Stimulated activated CD8-positive, alpha-beta memory T cell treated with anti-CD3 and anti-CD28 coated beads, Interleukin-4, amount 100 ng/mL, for 24 hours (primary cell): Measurements from ENCODE around the gene CFAP97.
"Not testable (repeated sequence)": the region's sequence is repeated elsewhere in the genome, so short reads cannot be mapped to it uniquely, and the experiment has no call there.

ENCODE experiments used
- DNase-seq: peaks from one replicate; pipeline ENCODE4 v3.0.0-alpha.2; 2020; ENCODE audit warnings: low read depth

The CFAP97 gene

GRCh38 chr4:185222598-185222997 lies 18.8 kb upstream of the CFAP97 start:
- DNase-seq, result no peak

DNA sequence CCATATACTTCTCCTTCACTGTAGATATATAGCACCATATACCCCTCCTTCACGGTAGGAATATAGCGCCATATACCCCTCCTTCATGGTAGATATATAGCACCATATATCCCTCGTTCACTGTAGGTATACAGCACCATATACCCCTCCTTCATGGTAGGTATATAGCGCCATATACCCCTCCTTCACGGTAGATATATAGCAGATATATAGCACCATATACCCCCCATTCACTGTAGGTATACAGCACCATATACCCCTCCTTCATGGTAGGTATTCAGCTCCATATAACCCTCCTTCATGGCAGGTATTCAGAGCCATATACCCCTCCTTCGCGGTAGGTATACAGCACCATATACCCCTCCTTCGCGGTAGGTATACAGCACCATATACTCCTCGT lies 18.1 kb upstream of the CFAP97 start:
- no peak for DNase-seq

GRCh38 chr4:185221491-185221890 lies 17.7 kb upstream of the CFAP97 start:
- no peak for DNase-seq

DNA sequence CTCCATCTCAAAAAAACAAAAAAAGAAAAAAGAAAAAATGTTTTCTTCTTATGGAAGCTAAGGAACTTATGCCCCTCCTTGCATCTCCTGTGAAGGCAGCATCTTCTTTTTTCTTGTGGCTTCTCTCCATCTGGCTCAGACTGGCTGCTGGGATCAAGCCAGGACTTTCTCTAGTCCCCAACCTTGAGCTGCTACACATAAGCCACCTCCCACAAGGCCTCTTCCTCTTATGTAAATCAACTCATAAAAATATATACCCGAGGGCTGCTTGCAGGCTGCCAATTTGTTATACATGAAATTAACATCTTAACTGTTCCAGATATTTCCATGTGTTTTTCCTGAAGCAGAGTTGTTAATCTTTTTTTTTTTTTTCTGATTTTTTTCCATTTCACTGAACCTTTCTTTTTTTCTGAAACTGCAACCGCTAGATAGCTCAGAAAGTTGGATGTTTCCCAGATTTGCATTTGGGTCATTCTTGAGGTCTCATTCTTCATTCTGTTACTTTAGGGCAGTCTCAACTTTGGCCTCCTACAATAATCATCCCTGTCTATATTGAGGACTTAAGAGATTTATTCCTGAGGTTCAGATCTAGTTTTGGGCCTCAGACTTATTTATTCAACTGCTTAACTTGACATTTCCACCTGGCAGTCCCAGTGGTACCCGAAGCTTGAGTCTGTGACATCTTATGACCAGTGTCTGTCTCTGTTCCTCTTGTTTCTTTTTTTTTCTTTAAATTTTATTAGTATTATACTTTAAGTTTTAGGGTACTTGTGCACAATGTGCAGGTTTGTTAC lies 15.9 kb upstream of the CFAP97 start:
- no peak for DNase-seq

DNA sequence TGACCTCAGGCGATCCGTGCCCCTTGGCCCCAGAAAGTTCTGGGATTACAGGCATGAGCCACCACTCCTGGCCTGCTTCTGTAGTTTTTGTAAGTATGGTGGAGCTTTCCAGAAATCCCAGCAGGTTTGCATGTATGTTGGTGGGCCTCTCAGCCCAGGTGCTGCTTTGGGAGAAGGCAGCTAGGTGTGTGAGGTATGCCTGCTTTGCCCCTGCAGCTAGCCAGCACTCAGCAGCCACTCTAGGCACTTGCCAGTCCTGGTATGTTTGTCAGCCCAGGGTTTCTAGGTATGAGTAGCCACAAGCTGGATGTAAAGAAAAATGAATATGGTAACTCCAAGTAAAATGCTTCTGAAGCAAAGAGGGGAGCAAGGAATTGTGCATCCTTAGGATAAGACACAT lies 14.5 kb upstream of the CFAP97 start:
- no peak for DNase-seq

- DNase-seq, result no peak
Measured at GRCh38 chr4:185217408-185217975, 13.7 kb upstream of the CFAP97 start.

DNA sequence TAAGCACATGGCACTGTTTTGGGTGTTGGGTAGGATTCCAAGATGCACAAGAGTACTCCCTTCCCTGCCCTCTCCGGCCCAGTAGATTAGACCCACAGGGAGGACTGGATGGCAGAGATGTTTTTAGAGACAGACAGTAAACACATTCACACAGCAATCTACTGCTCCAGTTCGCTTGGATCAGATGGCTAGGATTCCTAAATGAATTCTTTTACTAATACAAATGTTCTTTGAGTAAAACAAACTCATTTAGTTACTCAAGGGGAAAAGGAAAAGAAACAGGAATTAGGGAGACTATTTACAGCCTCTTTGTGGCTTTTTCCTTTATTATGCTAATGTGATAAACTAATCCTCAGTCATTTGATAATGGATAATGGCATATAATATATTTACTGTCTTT lies 11.5 kb upstream of the CFAP97 start:
- DNase-seq, result no peak

DNA sequence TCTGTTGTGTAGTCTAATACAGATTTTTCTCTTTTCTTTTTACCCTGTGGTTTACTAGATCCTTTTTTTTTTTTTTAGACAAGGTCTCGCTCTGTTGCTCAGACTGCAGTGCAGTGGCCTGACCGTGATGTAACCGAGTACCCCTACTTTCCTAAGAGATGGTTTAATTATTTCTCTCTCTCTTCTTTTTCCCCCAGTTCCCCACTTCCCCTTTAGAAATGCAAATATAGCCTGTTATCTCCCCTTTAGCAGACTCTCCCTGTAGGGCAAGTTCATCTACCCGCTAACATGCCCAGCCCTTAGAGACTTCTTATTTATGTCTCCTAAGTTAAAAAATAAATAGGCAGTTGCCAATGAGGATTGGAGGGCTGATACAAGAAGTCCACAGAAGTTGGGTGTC lies 10.1 kb upstream of the CFAP97 start:
- DNase-seq, result no peak

DNA sequence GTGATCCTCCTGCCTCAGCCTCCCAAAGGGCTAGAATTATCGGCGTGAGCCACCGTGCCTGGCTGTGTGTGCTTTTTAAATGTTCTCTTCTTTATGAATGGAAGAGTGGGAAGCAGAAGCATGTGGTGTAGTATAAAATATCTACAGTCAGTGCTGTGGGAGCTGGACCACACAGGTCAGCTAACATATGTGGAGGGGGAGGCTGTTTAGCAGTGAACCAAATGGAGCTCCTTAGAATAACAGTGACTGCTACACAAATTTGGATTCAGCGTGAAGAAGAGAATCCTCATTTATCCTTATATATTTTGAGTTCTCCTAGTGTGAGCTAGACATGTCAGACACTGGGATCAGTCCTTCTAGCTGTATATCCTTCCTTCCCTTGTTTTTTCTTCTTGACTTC lies 8.8 kb upstream of the CFAP97 start:
- no peak for DNase-seq

GRCh38 chr4:185211641-185212040 lies 7.8 kb upstream of the CFAP97 start:
- no peak for DNase-seq

DNA sequence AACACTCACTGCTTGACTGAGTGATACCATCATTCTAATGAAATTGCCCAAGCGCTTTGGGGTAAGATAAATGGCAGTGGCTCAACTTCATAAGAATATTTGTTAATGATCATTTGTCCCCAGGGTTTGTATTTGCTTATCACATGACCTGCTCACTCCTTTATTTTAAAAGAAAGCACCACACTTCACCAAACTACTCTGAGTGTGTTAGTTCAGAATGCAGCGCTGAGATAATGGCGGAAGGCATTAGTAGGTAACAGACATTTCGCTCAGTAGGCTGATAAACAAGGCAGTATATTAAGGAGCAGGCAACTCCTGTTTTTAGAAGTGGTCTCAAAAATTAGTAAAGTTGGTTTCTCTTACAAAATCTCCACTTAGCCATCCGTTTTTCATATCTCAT lies 7.2 kb upstream of the CFAP97 start:
- DNase-seq, result no peak

DNA sequence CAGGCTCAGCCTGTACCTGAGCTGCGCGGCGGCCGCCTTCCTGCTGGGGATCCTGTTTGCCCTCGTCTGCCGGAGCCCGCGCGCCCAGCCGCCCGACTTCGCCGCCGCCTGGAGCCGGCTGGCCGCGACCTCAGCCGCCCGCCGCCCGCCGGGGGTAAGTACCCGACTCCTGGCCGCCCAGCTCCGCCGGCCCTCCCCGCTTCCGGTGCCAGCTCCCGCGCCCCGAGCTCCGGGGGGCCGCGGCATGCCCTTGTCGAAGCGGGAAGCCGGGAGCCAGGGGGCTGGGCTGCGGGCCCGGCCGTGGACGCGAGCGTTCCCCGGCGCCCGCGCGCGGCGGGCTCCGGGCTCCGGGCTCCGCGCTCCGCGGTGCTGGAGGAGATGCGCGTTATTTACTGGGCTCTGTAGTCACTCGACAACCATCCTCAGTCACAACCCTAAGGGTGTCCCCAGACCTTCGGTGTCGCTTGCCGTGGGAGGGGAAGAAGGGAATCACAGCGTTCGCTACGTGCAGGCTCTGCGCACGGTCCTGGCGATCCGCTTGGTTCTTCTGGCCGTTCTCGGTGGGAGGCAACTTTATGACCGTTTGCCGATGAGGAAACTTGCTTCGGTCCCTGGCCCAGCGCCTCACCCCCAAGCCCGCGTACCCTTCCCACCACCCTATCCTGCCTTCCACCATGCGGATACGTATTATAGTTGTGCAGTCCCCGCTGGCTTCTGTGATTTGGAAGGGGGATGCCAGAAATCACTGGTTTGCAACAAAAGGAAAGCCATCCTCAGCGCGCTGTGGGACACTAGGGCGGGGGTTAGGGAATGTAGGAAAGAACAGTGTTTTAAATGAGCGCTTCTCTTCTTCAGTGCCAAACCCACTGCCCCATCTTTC lies 6.5 kb upstream of the CFAP97 start:
- peak; percentile 23 for DNase-seq

DNA sequence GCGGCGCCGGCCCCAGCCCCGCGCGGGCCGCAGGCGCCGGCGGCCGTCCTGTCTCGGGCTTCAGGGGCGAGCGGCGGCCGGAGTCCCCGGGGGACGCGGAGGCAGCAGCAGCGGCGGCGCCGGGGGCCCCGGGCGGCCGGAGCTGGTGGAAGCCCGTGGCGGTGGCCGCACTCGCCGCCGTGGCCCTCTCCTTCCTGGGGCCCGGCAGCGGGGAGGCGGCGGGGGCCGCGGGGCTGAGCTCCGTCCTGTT lies 6.0 kb upstream of the CFAP97 start:
- not testable (repeated sequence) for DNase-seq

DNA sequence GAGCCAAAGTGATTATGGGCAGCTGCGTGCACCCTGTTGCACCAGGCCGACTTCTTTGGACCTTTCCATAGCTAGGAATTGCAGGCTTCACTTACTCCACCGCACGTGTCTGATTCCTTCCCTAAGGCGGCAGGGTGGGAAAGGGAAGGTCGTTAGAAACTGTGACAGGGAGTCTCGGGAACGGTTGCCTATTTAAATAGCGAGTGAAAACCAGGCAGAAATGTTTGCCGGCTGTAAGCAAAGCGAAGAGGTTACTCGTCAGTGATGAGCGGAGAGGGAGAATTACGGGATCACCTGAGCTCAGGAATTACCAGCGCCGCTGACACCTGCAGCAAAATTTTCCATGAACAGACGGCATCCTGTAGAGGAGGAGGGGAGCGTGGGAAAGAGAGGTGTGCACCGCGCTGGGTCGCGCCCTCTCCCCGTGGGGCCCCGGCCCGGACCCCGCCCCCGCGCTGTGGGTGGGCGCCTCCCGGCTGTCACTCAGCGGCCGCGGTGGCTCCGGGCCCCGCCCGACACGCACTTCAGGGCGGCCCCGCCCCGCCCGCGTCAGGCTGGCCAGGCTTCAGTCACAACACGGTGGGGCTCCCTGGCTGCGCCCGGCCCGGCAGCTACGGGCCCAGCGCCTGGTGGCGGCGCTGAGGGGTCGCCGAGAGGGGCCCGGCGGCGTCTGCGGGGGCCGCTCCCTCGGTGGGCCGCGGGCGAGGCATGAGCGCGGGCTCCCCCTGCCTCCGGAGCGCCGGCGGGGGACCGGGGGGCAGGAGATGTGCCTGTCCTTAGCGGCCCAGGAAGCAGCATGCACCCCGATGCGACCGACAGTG lies 5.4 kb upstream of the CFAP97 start, which contains the start of gene SNX25:
SNX25 (plus strand) TSS at position 568 of the 821 bp plus-strand sequence; CDS start at position 797, 229 bp downstream.
- DNase-seq, result peak; percentile 84

- DNase-seq, result no peak
Measured at GRCh38 chr4:185207466-185207865, 3.7 kb upstream of the CFAP97 start.

- DNase-seq, result no peak
Measured at GRCh38 chr4:185205697-185206342, 2.0 kb upstream of the CFAP97 start.

DNA sequence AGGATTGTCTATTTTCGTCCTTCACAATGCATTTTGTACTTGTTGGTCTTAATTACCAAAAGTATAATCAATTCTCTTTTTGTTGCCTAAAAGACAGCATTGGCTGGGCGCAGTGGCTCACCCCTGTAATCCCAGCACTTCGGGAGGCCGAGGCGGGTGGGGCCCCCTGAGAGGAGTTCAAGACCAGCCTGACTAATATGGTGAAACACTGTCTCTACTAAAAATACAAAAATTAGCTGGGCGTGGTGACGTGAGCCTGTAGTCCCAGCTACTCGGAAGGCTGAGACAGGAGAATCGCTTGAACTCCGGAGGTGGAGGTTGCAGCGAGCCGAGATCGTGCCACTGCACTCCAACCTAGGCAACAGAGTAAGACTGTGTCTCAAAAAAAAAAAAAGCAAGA lies 1.3 kb upstream of the CFAP97 start:
- DNase-seq, result not testable (repeated sequence)

DNA sequence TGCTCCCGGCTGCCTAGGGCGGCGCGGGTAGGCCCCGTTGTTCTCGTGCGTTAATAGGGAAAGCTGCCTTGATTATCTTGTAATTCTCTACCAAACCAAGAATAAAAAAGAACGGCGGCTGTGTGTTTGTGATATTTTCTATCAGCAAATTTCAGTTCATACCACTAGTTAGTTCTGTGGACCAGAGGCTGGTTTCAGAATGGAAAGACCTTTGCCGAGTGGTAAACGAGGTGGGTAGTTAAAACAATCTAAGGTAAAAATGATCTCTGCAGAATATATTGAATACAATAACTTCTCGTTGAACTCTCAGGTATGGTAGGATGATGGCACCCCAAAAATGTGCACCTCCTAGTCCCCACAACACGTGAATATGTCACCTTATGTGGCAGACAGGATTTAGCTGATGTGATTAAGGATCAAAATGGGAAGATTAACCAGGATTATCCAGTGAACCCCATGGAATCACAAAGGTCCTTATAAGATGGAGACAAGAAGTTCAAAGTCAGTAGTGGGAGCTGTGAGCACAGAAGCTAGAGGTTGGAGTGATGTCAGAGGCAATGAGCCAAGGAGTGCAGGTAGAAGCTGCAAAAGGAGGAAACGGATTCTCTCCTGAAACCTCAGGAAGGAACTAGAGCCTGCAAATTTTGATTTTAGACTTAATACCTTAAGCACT lies 574 bp upstream of the CFAP97 start:
- no peak for DNase-seq

DNA sequence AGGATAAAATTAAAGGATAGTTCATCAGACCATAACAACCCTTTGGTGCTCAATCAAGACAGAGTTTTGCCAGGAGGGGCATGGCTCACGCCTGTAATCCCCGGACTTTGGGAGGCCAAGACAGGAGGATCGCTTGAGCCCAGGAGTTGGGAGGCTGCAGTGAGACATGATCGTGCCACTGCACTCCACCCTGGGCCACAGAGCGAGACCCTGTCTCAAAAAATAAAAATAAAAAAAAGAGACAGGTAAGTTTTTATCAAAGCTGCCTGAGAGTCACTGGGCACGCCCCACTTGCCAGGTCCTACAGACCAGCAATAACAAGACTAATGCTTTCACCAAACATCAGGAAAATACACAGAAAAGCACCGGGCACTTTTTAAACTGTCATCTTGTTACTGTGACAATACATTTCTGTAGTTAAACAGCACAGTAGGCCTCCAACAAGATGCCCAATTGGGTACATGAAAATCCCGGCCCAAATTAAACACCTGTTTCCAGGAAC lies 765 bp downstream of the CFAP97 start:
- DNase-seq, result no peak

DNA sequence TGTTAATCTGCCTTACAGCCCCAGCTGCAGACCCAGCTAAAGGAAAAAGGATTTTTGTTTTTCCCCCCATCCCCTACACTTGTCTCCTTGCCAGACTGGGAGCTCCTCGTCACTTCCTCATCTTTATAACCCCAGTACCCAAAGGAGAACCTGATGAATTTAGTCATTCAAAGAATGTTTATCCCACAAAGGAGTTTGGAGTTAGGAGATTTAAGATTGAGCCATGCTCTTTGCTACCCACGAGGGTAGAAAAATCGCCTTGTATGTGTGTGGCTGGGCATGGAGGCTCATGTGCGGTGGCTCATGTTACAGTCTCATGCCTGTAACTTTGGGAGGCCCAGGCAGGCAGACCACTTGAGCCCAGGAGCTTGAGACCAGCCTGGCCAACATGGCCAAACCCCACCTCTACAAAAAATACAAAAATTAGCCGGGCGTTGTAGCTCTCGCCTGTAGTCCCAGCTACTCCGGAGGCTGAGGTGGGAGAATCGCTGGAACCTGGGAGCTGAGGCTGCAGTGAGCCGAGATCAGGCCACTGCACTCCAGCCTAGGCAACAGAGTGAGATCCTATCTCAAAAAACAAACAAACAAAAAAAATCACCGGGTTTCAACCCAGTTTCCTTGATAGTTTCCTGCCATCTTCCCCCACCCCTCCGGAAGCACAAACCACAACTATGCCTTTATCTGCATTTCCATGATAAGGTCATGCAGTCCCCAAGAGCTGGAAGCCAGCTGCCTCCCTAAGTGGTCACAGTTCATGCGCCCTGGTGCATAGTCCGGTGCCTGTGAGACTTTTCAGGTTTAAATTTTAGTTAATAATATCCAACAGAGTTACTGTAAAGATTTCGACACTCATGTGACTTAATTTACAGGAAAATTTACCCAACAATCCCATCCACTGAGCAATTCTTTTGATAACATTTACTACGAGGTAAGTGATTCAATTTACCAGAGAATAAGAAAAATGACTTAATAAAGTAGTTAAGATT lies 1.5 kb downstream of the CFAP97 start:
- DNase-seq, result no peak
